Measurements from ENCODE around the gene VWA5B1.

DNA sequence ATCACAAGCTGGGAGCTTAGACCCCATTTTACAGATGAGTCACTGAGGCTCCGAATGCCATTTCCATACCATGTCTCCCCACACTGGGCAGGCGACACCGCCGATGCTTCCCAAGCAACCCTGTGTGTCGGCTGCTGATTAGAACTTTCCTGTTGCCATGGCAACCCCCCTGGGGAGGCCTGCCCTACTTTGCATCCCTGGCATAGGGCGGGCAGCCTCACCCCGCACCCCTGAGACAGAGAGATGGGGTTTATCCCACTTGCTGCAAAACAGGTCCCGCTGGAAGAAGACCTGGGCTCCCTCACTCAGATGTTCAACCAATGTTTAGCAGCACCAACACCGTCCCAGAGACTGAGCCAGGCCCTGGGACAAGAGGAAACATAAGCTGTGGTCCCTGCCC is 113.8 kb downstream of the VWA5B1 start:
- TF ChIP-seq, protein P1, sequence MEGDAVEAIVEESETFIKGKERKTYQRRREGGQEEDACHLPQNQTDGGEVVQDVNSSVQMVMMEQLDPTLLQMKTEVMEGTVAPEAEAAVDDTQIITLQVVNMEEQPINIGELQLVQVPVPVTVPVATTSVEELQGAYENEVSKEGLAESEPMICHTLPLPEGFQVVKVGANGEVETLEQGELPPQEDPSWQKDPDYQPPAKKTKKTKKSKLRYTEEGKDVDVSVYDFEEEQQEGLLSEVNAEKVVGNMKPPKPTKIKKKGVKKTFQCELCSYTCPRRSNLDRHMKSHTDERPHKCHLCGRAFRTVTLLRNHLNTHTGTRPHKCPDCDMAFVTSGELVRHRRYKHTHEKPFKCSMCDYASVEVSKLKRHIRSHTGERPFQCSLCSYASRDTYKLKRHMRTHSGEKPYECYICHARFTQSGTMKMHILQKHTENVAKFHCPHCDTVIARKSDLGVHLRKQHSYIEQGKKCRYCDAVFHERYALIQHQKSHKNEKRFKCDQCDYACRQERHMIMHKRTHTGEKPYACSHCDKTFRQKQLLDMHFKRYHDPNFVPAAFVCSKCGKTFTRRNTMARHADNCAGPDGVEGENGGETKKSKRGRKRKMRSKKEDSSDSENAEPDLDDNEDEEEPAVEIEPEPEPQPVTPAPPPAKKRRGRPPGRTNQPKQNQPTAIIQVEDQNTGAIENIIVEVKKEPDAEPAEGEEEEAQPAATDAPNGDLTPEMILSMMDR (IDR thresholded peaks at IDR 0.05), result no peak
- TF ChIP-seq POLR2A (IDR thresholded peaks at IDR 0.05), result no peak

Measured in uterus (tissue), 2 donors.